ENCODE data around the gene SLC4A1.

GRCh38 chr17:44230140-44230539, 37.8 kb downstream of the SLC4A1 start:
- TF ChIP-seq CTCF (optimal IDR thresholded peaks at IDR 0.05 in 1 of 3, IDR thresholded peaks at IDR 0.05 in 1 of 3, conservative IDR thresholded peaks at IDR 0.05 in 1 of 3; ENCODE audit: extremely low read depth in 1 of 3, insufficient read depth in 2 of 3, low read length in 3 of 3) = no peak
- no peak for TF ChIP-seq EZH2 (IDR thresholded peaks at IDR 0.05; ENCODE audit: low read length)

All from keratinocyte (primary cell).